H1 (cell line): Measurements from ENCODE around the gene ZNF407. TPM values are rescaled to one million over a fixed set of nuclear protein-coding genes. Genes with fewer than 3 reads are reported as not detected.

Experiments used
- CTCF ChIA-PET: fragments of 300-600 bp; sonication (Branson Sonifier 250); formaldehyde crosslinking; loops from one replicate; lab custom pipeline; 2021; ENCODE audit not compliant: partially characterized antibody; lab: Charles Lee
- POLR2A ChIA-PET: fragments of 300-600 bp; sonication (Branson Sonifier 250); formaldehyde crosslinking; loops from one replicate; lab custom pipeline; 2021; ENCODE audit warnings: inconsistent platforms; ENCODE audit not compliant: partially characterized antibody; lab: Charles Lee
- DNase-seq, 2 experiments: peaks; one replicate each; pipeline versions ENCODE4 v3.0.0 to v3.0.0-alpha.2; 2010 to 2022; ENCODE audit warnings: low spot score in 2 of 2, low read depth in 1 of 2, mixed read lengths in 1 of 2
- FAIRE-seq: peaks from 2 replicates; lab custom pipeline; 2011; peaks lifted over from hg19 to GRCh38; lab: Jason Lieb, UNC
- H2AFZ ChIP-seq: 2 replicates; pipeline ENCODE4 v1.8.1; 2012; ENCODE audit warnings: low read length, inconsistent platforms
- H2AK5ac ChIP-seq: 2 replicates; pipeline ENCODE4 v1.6.1; 2013; ENCODE audit warnings: low read depth, low read length
- H2BK120ac ChIP-seq: replicated peaks from 2 replicates; pipeline ENCODE3; 2013; ENCODE audit warnings: low read depth, low read length, inconsistent platforms
- H2BK12ac ChIP-seq: 2 replicates; pipeline ENCODE4 v1.6.1; 2013; ENCODE audit warnings: low read depth, low read length
- H2BK15ac ChIP-seq: 2 replicates; pipeline ENCODE4 v1.6.1; 2013; ENCODE audit warnings: low read length
- H2BK20ac ChIP-seq: 2 replicates; pipeline ENCODE4 v1.6.1; 2013; ENCODE audit warnings: low read length
- H2BK5ac ChIP-seq: 2 replicates; pipeline ENCODE4 v1.6.1; 2013; ENCODE audit warnings: low read depth, low read length
- H3K14ac ChIP-seq: 2 replicates; pipeline ENCODE4 v1.6.1; 2013; ENCODE audit warnings: inconsistent platforms; ENCODE audit not compliant: insufficient read length
- H3K18ac ChIP-seq: 2 replicates; pipeline ENCODE4 v1.6.1; 2013; ENCODE audit warnings: low read length; ENCODE audit errors: extremely low read depth
- H3K23ac ChIP-seq: 2 replicates; pipeline ENCODE4 v1.6.1; 2013; ENCODE audit warnings: inconsistent platforms; ENCODE audit not compliant: insufficient read length
- H3K23me2 ChIP-seq: 2 replicates; pipeline ENCODE4 v1.6.1; 2013; ENCODE audit warnings: low read depth, low read length
- H3K27ac ChIP-seq: 2 replicates; pipeline ENCODE4 v1.6.1; 2011; ENCODE audit warnings: low read depth, low read length, inconsistent platforms
- H3K27me3 ChIP-seq, 4 experiments: replicated peaks in 1 of 4; 1 replicate in 1 of 4; 2 replicates in 3 of 4; pipeline versions ENCODE4 v1.6.1 to v1.8.1; 2011 to 2013; ENCODE audit warnings: low read length in 3 of 4, mild to moderate bottlenecking in 3 of 4, inconsistent platforms in 2 of 4, mixed read lengths in 2 of 4, moderate library complexity in 1 of 4; ENCODE audit not compliant: control insufficient read depth in 3 of 4, insufficient read depth in 3 of 4; ENCODE audit errors: extremely low read depth in 1 of 4
- H3K36me3 ChIP-seq, 4 experiments: 2 replicates each; pipeline versions ENCODE4 v1.6.1 to v1.8.1; 2011 to 2013; ENCODE audit warnings: mild to moderate bottlenecking in 4 of 4, low read length in 3 of 4, moderate library complexity in 2 of 4, control low read depth in 1 of 4, inconsistent platforms in 1 of 4; ENCODE audit not compliant: insufficient read depth in 4 of 4, control insufficient read depth in 2 of 4
- H3K4ac ChIP-seq: replicated peaks from 2 replicates; pipeline ENCODE3; 2013; ENCODE audit warnings: low read length, low read depth, mixed read lengths, inconsistent platforms; ENCODE audit not compliant: insufficient read length
- H3K4me1 ChIP-seq, 4 experiments: replicated peaks in 1 of 4; 1 replicate in 1 of 4; 2 replicates in 3 of 4; pipeline versions ENCODE4 v1.6.1 to v1.8.1; 2011 to 2013; ENCODE audit warnings: low read length in 3 of 4, inconsistent platforms in 2 of 4, mixed read lengths in 1 of 4; ENCODE audit not compliant: insufficient read depth in 4 of 4, control insufficient read depth in 3 of 4
- H3K4me2 ChIP-seq, 2 experiments: 2 replicates each; pipeline versions ENCODE4 v1.6.1 to v1.8.1; 2011 to 2013; ENCODE audit warnings: low read depth in 2 of 2, low read length in 2 of 2, control low read depth in 1 of 2, inconsistent platforms in 1 of 2, mild to moderate bottlenecking in 1 of 2; ENCODE audit not compliant: insufficient read depth in 1 of 2
- H3K4me3 ChIP-seq, 4 experiments: fragments of 200-600, 300-600 bp in 1 of 4; sonication (generic), shearing (Covaris generic), sonication (Bioruptor Twin) in 1 of 4; 2 replicates each; pipeline versions ENCODE4 v1.5.1 to v1.8.1; 2011 to 2016; ENCODE audit warnings: low read length in 4 of 4, low read depth in 3 of 4, control low read depth in 2 of 4, inconsistent platforms in 2 of 4, mild to moderate bottlenecking in 2 of 4, mixed read lengths in 1 of 4, moderate library complexity in 1 of 4; ENCODE audit not compliant: insufficient read depth in 2 of 4; ENCODE audit errors: extremely low read depth in 1 of 4
- H3K56ac ChIP-seq: replicated peaks from 2 replicates; pipeline ENCODE3; 2013; ENCODE audit warnings: low read depth, mild to moderate bottlenecking, mixed read lengths, low read length, inconsistent platforms; ENCODE audit not compliant: insufficient read length
- H3K79me1 ChIP-seq: 2 replicates; pipeline ENCODE4 v1.6.1; 2013; ENCODE audit warnings: low read depth, low read length, control low read depth
- H3K79me2 ChIP-seq, 2 experiments: 2 replicates each; pipeline versions ENCODE4 v1.6.1 to v1.8.1; 2012 to 2013; ENCODE audit warnings: low read length in 2 of 2, mild to moderate bottlenecking in 2 of 2, inconsistent platforms in 1 of 2; ENCODE audit not compliant: insufficient read depth in 2 of 2, control insufficient read depth in 1 of 2
- H3K9ac ChIP-seq, 4 experiments: replicated peaks in 1 of 4; 1 replicate in 1 of 4; 2 replicates in 3 of 4; pipeline versions ENCODE4 v1.6.1 to v1.8.1; 2011 to 2013; ENCODE audit warnings: low read depth in 3 of 4, low read length in 3 of 4, control low read depth in 2 of 4, mild to moderate bottlenecking in 2 of 4, moderate library complexity in 2 of 4, inconsistent platforms in 1 of 4; ENCODE audit errors: extremely low read depth in 1 of 4
- H3K9me3 ChIP-seq, 2 experiments: 2 replicates each; pipeline versions ENCODE4 v1.6.1 to v1.8.1; 2012 to 2013; ENCODE audit warnings: mild to moderate bottlenecking in 2 of 2, moderate library complexity in 2 of 2, control low read depth in 1 of 2, inconsistent platforms in 1 of 2, low read depth in 1 of 2, low read length in 1 of 2, mixed read lengths in 1 of 2; ENCODE audit not compliant: insufficient read depth in 2 of 2
- H4K20me1 ChIP-seq, 2 experiments: replicated peaks in 1 of 2; 2 replicates each; pipeline versions ENCODE3 to v1.8.1; 2011 to 2013; ENCODE audit warnings: inconsistent platforms in 2 of 2, low read length in 2 of 2, mild to moderate bottlenecking in 1 of 2; ENCODE audit not compliant: insufficient read depth in 2 of 2, control insufficient read depth in 1 of 2
- H4K5ac ChIP-seq: 2 replicates; pipeline ENCODE4 v1.6.1; 2013; ENCODE audit warnings: low read length, low read depth, mixed read lengths, inconsistent platforms; ENCODE audit not compliant: insufficient read length
- H4K8ac ChIP-seq: 2 replicates; pipeline ENCODE4 v1.8.0; 2013; ENCODE audit warnings: mild to moderate bottlenecking, moderate library complexity, low read length, inconsistent platforms; ENCODE audit not compliant: insufficient read depth; ENCODE audit errors: extremely low read depth
- H4K91ac ChIP-seq: replicated peaks from 2 replicates; pipeline ENCODE3; 2013; ENCODE audit warnings: low read length, mixed read lengths, inconsistent platforms; ENCODE audit not compliant: insufficient read length
- BRCA1 ChIP-seq: IDR thresholded peaks from 2 replicates; pipeline ENCODE4 v1.6.1; 2012; ENCODE audit warnings: low read depth, low read length, improper control_type of control experiment
- CHD1 ChIP-seq: IDR thresholded peaks from 2 replicates; pipeline ENCODE4 v1.6.1; 2012; ENCODE audit warnings: low read depth, low read length, improper control_type of control experiment
- CREB1 ChIP-seq: IDR thresholded peaks from 2 replicates; pipeline ENCODE4 v1.6.1; 2012; ENCODE audit warnings: inconsistent platforms
- EZH2 ChIP-seq: fragments of 200-600 bp; sonication (generic); IDR thresholded peaks from 2 replicates; pipeline ENCODE4 v1.7.1; 2012; ENCODE audit warnings: low read depth, mild to moderate bottlenecking, moderate library complexity, low read length, inconsistent platforms; ENCODE audit not compliant: severe bottlenecking
- JUND ChIP-seq: IDR thresholded peaks from 2 replicates; pipeline ENCODE4 v1.6.1; 2011; ENCODE audit warnings: mild to moderate bottlenecking, improper control_type of control experiment, low read length
- KDM1A ChIP-seq: fragments of 200-600, 300-600 bp; sonication (generic); IDR thresholded peaks from 2 replicates; pipeline ENCODE4 v1.7.1; 2016; ENCODE audit warnings: mild to moderate bottlenecking, low read length, borderline replicate concordance
- SP1 ChIP-seq: IDR thresholded peaks from 2 replicates; pipeline ENCODE4 v1.6.1; 2011; ENCODE audit warnings: low read depth, low read length
- SUZ12 ChIP-seq: fragments of 200-600 bp; sonication (generic); IDR thresholded peaks from 2 replicates; pipeline ENCODE4 v1.6.1; 2012; ENCODE audit warnings: mild to moderate bottlenecking, inconsistent platforms, low read length, moderate library complexity, mixed read lengths
- whole genome bisulfite sequencing, 2 experiments: shearing (Covaris generic) in 1 of 2; methylation state at CpG; one replicate each; pipeline versions ENCODE4 v1.1.6 to v1.1.7; 2013 to 2015; ENCODE audit warnings: low lambda C conversion rate in 2 of 2, mixed read lengths in 2 of 2, inconsistent platforms in 1 of 2, low coverage in 1 of 2, missing lambda C conversion rate in 1 of 2; ENCODE audit not compliant: insufficient replicate concordance in 2 of 2, insufficient coverage in 1 of 2, insufficient read length in 1 of 2; ENCODE audit errors: extremely low coverage in 1 of 2, missing lambda C conversion rate in 1 of 2; 5-methylcytosine and 5-hydroxymethylcytosine counted together
- polyA plus RNA-seq, 7 experiments: library from polyadenylated mRNA; depleted of rRNA in 3 of 7; stranded (reverse) in 5 of 7; unstranded in 2 of 7; fragments of >200 nt in 5 of 7; fragments of 200-250 nt in 2 of 7; gene quantifications; 1 replicate in 5 of 7; 2 replicates in 1 of 7; 4 replicates in 1 of 7; pipeline versions ENCODE4 v1.2.1 to v1.2.3, GENCODE V29; 2011 to 2013; ENCODE audit warnings: missing spikeins in 2 of 7, mixed read lengths in 2 of 7
- total RNA-seq: library from RNA; stranded (reverse); fragmentation: NEBNext Ultra II Directional; extraction: Animal tissue kit (Norgen Biotek cat#: 25700); gene quantifications from 2 replicates; pipeline ENCODE4 v1.2.1, GENCODE V29; 2021
- TF ChIP-seq, protein P1 (sequence below): IDR thresholded peaks from 2 replicates; pipeline ENCODE4 v1.6.1; 2011; ENCODE audit warnings: low read depth, mild to moderate bottlenecking, low read length; ENCODE audit not compliant: insufficient read depth

ZNF407 gene
- total and polyA plus RNA-seq, 2 of the 8 experiments (the other 6 are each of a cell fraction or from before 2014, with no cell fraction given), result 1.5 to 6.8 TPM

DNA sequence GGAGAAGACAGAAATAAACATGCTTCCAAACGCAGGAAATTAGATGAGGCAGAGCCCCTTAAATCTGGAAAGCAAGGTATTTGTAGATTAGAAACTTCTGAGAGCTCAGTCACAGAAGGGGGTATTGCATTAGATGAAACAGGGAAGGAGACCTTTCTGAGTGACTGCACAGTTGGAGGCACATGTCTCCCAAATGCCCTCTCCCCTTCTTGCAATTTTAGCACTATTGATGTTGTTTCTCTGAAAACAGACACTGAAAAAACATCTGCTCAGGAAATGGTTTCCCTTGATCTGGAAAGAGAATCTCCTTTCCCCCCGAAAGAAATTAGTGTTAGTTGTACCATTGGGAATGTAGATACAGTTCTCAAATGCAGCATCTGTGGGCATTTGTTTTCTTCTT is 33.5 kb downstream of the ZNF407 start:
- no peak overlapping the region for H2BK5ac ChIP-seq
- H3K79me2 ChIP-seq, result peaks cover 0 to 2% of the 10 kb centered on the region in 2 experiments; a peak in 1 of 4 replicates
- H3K4me1 ChIP-seq, result peaks cover 0 to 5% (median 0%) of the 10 kb centered on the region in 4 experiments; a peak in 1 of 7 replicates
- no peaks in the 10 kb centered on the region for H4K20me1 ChIP-seq
- H3K4me3 ChIP-seq, result no peak overlapping the region
- no peak for DNase-seq
- no peak overlapping the region for H4K5ac ChIP-seq
- H2BK15ac ChIP-seq, result no peak overlapping the region
- H2AK5ac ChIP-seq, result no peak overlapping the region
- TF ChIP-seq JUND, result no peak
- TF ChIP-seq SP1, result no peak
- no peak for TF ChIP-seq CHD1
- TF ChIP-seq BRCA1, result no peak
- no peak for TF ChIP-seq KDM1A
- no peak for TF ChIP-seq SUZ12
- TF ChIP-seq EZH2, result no peak
- TF ChIP-seq CREB1, result no peak
- TF ChIP-seq, protein P1, sequence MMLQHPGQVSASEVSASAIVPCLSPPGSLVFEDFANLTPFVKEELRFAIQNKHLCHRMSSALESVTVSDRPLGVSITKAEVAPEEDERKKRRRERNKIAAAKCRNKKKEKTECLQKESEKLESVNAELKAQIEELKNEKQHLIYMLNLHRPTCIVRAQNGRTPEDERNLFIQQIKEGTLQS, result no peak
- no peaks in the 10 kb centered on the region for H3K27me3 ChIP-seq
- no peak overlapping the region for H2BK120ac ChIP-seq
- no peak overlapping the region for H3K14ac ChIP-seq
- H3K79me1 ChIP-seq, result no peaks in the 10 kb centered on the region
- ChIA-PET POLR2A (no interaction called here), CTCF (interaction anchor here (0.7 kb wide), 1 partner anchor 23 kb away, joined by 3 read pairs; no protein-coding TSS in a partner anchor)
- 100% methylated on average over 2 of the region's 2 CpGs; no CpG with 5 or more reads in 1 of the 2 experiments for WGBS, 2 experiments
- H2BK20ac ChIP-seq, result no peak overlapping the region
- FAIRE-seq, result no peak
- no peak overlapping the region for H3K4me2 ChIP-seq
- no peak overlapping the region for H4K8ac ChIP-seq
- H3K23ac ChIP-seq, result no peak overlapping the region
- no peaks in the 10 kb centered on the region for H3K36me3 ChIP-seq
- H3K56ac ChIP-seq, result no peak overlapping the region
- no peak overlapping the region for H4K91ac ChIP-seq
- no peak overlapping the region for H3K9ac ChIP-seq
- H2BK12ac ChIP-seq, result no peak overlapping the region
- no peak overlapping the region for H3K18ac ChIP-seq
- no peaks in the 10 kb centered on the region for H3K9me3 ChIP-seq
- no peaks in the 10 kb centered on the region for H3K23me2 ChIP-seq
- H2AFZ ChIP-seq, result no peak overlapping the region
- no peak overlapping the region for H3K4ac ChIP-seq
- no peak overlapping the region for H3K27ac ChIP-seq
